Neural cell (in vitro differentiated cells): Measurements from ENCODE around the gene ACOX1. TPM values are rescaled to one million over a fixed set of nuclear protein-coding genes. Genes with fewer than 3 reads are reported as not detected.

Experiments used
- H2AFZ ChIP-seq: fragments of 200-600, 300-800 bp; sonication (generic), shearing (Covaris generic); 2 replicates; pipeline ENCODE4 v1.6.0; 2014; ENCODE audit warnings: low read depth, mild to moderate bottlenecking, antibody characterized with exemption, low read length, moderate library complexity
- H3F3A ChIP-seq: fragments of 200-600 bp; shearing (Covaris generic); 2 replicates; pipeline ENCODE4 v1.6.1; 2016; ENCODE audit warnings: mild to moderate bottlenecking, moderate library complexity, mixed read lengths, antibody characterized with exemption, low read length; ENCODE audit not compliant: insufficient read depth, poor library complexity, severe bottlenecking
- H3K27ac ChIP-seq: fragments of 200-600, 300-800 bp; sonication (generic), shearing (Covaris generic); 2 replicates; pipeline ENCODE4 v1.5.1; 2014; ENCODE audit warnings: mild to moderate bottlenecking, low read length, moderate library complexity
- H3K27me3 ChIP-seq: fragments of 300-800, 200-600 bp; sonication (generic), shearing (Covaris generic); 2 replicates; pipeline ENCODE4 v1.6.0; 2014; ENCODE audit warnings: mild to moderate bottlenecking, low read depth, low read length, moderate library complexity; ENCODE audit not compliant: insufficient read depth
- H3K36me3 ChIP-seq: fragments of 300-800, 200-600 bp; sonication (generic), shearing (Covaris generic); 2 replicates; pipeline ENCODE4 v1.5.1; 2014; ENCODE audit warnings: mild to moderate bottlenecking, antibody characterized with exemption, low read length, moderate library complexity; ENCODE audit not compliant: insufficient read depth
- H3K4me2 ChIP-seq: fragments of 300-800, 200-600 bp; sonication (generic), shearing (Covaris generic); 2 replicates; pipeline ENCODE4 v1.6.0; 2014; ENCODE audit warnings: mild to moderate bottlenecking, low read length
- H3K4me3 ChIP-seq: fragments of 300-800, 200-600 bp; sonication (generic), shearing (Covaris generic); 2 replicates; pipeline ENCODE4 v1.5.1; 2014; ENCODE audit warnings: mild to moderate bottlenecking, low read length, moderate library complexity
- H3K79me2 ChIP-seq: fragments of 200-600 bp; shearing (Covaris generic); replicated peaks from 2 replicates; pipeline ENCODE4 v1.6.0; 2014; ENCODE audit warnings: mild to moderate bottlenecking, low read length, moderate library complexity; ENCODE audit not compliant: insufficient read depth
- H3K9ac ChIP-seq: fragments of 300-800, 200-600 bp; sonication (generic), shearing (Covaris generic); 2 replicates; pipeline ENCODE4 v1.6.1; 2016; ENCODE audit warnings: mild to moderate bottlenecking, low read length, mixed read lengths
- H3K9me2 ChIP-seq: fragments of 200-600 bp; shearing (Covaris generic); 2 replicates; pipeline ENCODE4 v1.6.1; 2016; ENCODE audit warnings: mild to moderate bottlenecking, low read length, mixed read lengths; ENCODE audit not compliant: insufficient read depth
- H3K9me3 ChIP-seq: fragments of 200-600, 300-800 bp; sonication (generic), shearing (Covaris generic); 2 replicates; pipeline ENCODE4 v1.6.1; 2016; ENCODE audit warnings: mild to moderate bottlenecking, mixed run types, low read length, moderate library complexity, mixed read lengths
- H4K20me1 ChIP-seq: fragments of 200-600 bp; shearing (Covaris generic); 2 replicates; pipeline ENCODE4 v1.6.1; 2016; ENCODE audit warnings: mild to moderate bottlenecking, mixed run types; ENCODE audit not compliant: insufficient read depth
- EP300 ChIP-seq: fragments of 450-650 bp; conservative IDR thresholded peaks from 2 replicates; pipeline ENCODE4 v1.6.1; 2014; ENCODE audit warnings: antibody characterized with exemption, mild to moderate bottlenecking, moderate library complexity; ENCODE audit not compliant: poor library complexity, severe bottlenecking
- EZH2 ChIP-seq: fragments of 200-600, 300-800 bp; shearing (Covaris generic), sonication (generic); IDR thresholded peaks from 2 replicates; pipeline ENCODE4 v1.6.1; 2014; ENCODE audit warnings: antibody characterized with exemption, low read length, borderline replicate concordance, mild to moderate bottlenecking; ENCODE audit not compliant: insufficient read depth, poor library complexity, severe bottlenecking
- MXI1 ChIP-seq: fragments of 450-650 bp; conservative IDR thresholded peaks from 2 replicates; pipeline ENCODE4 v1.6.1; 2014; ENCODE audit warnings: antibody characterized with exemption, mild to moderate bottlenecking; ENCODE audit not compliant: poor library complexity, severe bottlenecking
- POLR2AphosphoS5 ChIP-seq: IDR thresholded peaks from 2 replicates; pipeline ENCODE4 v1.6.1; 2012
- RAD21 ChIP-seq: fragments of 450-650 bp; conservative IDR thresholded peaks from 2 replicates; pipeline ENCODE4 v1.6.1; 2014; ENCODE audit warnings: antibody characterized with exemption, mild to moderate bottlenecking, moderate library complexity
- REST ChIP-seq: IDR thresholded peaks from 2 replicates; pipeline ENCODE4 v1.6.1; 2012; ENCODE audit warnings: borderline replicate concordance
- SMC3 ChIP-seq: fragments of 450-650 bp; conservative IDR thresholded peaks from 2 replicates; pipeline ENCODE4 v1.6.1; 2014; ENCODE audit warnings: antibody characterized with exemption, mild to moderate bottlenecking, moderate library complexity; ENCODE audit not compliant: poor library complexity
- TAF1 ChIP-seq: IDR thresholded peaks from 2 replicates; pipeline ENCODE4 v1.6.1; 2012; ENCODE audit warnings: low read depth
- polyA plus RNA-seq: library from polyadenylated mRNA; depleted of rRNA; stranded (reverse); fragments of >200 nt; gene quantifications from 2 replicates; pipeline ENCODE4 v1.2.3, GENCODE V29; 2014
- TF ChIP-seq, protein P1 (sequence below): fragments of 450-650 bp; IDR thresholded peaks from 2 replicates; pipeline ENCODE4 v1.5.1; 2014; ENCODE audit warnings: antibody characterized with exemption, mild to moderate bottlenecking, moderate library complexity; ENCODE audit not compliant: poor library complexity, severe bottlenecking

The ACOX1 gene
- polyA plus RNA-seq, 1 donor from 2014 or later = 31.2 TPM

DNA sequence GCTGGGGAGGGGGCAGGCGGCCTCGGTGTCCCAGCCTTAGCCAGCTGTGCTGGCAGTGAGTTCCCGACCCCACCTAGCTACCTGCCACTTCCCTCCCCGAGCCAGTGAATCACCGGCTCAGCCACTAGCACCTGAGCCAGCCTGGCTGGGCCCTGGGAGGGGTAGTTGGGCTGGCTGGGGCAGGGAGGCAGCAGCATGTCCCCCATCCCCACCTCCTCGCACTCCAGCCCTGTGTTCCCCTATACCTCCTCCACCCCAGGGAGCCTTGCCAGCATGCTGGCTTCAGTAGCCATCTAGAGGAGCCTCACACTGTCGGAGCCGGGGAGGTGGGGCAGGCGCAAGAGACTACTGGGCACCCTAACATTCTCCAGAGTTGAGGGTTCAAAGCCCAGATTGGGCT is 45.4 kb upstream of the ACOX1 start:
- Histone ChIP-seq H3K9ac (no peak overlapping the region), H3K27me3 (no peaks in the 10 kb centered on the region), H3K36me3 (no peaks in the 10 kb centered on the region), H4K20me1 (no peaks in the 10 kb centered on the region), H3K4me2 (no peak overlapping the region), H3K27ac (no peak overlapping the region), H3F3A (no peaks in the 10 kb centered on the region), H3K79me2 (no peaks in the 10 kb centered on the region), H3K4me3 (no peak overlapping the region), H3K9me2 (no peaks in the 10 kb centered on the region), H2AFZ (no peak overlapping the region), H3K9me3 (no peaks in the 10 kb centered on the region)
- TF ChIP-seq RAD21 (no peak), EZH2 (no peak), SMC3 (no peak), EP300 (no peak), REST (no peak), POLR2AphosphoS5 (no peak), MXI1 (no peak), TAF1 (no peak)
- TF ChIP-seq, protein P1, sequence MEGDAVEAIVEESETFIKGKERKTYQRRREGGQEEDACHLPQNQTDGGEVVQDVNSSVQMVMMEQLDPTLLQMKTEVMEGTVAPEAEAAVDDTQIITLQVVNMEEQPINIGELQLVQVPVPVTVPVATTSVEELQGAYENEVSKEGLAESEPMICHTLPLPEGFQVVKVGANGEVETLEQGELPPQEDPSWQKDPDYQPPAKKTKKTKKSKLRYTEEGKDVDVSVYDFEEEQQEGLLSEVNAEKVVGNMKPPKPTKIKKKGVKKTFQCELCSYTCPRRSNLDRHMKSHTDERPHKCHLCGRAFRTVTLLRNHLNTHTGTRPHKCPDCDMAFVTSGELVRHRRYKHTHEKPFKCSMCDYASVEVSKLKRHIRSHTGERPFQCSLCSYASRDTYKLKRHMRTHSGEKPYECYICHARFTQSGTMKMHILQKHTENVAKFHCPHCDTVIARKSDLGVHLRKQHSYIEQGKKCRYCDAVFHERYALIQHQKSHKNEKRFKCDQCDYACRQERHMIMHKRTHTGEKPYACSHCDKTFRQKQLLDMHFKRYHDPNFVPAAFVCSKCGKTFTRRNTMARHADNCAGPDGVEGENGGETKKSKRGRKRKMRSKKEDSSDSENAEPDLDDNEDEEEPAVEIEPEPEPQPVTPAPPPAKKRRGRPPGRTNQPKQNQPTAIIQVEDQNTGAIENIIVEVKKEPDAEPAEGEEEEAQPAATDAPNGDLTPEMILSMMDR = no peak

- Histone ChIP-seq H3K9me3 (no peaks in the 10 kb centered on the region), H3K9ac (no peak overlapping the region), H3K4me2 (no peak overlapping the region), H3K79me2 (no peaks in the 10 kb centered on the region), H3K27ac (no peak overlapping the region), H3K27me3 (no peaks in the 10 kb centered on the region), H3K36me3 (no peaks in the 10 kb centered on the region), H3K4me3 (no peak overlapping the region), H3F3A (no peaks in the 10 kb centered on the region), H4K20me1 (no peaks in the 10 kb centered on the region), H3K9me2 (no peaks in the 10 kb centered on the region), H2AFZ (no peak overlapping the region)
- TF ChIP-seq, protein P1 = no peak
- TF ChIP-seq REST = no peak
- no peak for TF ChIP-seq EP300
- no peak for TF ChIP-seq RAD21
- TF ChIP-seq TAF1 = no peak
- no peak for TF ChIP-seq POLR2AphosphoS5
- no peak for TF ChIP-seq EZH2
- no peak for TF ChIP-seq MXI1
- TF ChIP-seq SMC3 = no peak
Observed at GRCh38 chr17:76023900-76024237, 44.9 kb upstream of the ACOX1 start.
